Measurements from ENCODE around the gene LYG2. TPM values are rescaled to one million over a fixed set of nuclear protein-coding genes. Genes with fewer than 3 reads are reported as not detected.
"Not testable (repeated sequence)": the region's sequence is repeated elsewhere in the genome, so short reads cannot be mapped to it uniquely, and the experiment has no call there.

LYG2 gene
- total RNA-seq, 3 donors from 2014 or later: not detected

DNA sequence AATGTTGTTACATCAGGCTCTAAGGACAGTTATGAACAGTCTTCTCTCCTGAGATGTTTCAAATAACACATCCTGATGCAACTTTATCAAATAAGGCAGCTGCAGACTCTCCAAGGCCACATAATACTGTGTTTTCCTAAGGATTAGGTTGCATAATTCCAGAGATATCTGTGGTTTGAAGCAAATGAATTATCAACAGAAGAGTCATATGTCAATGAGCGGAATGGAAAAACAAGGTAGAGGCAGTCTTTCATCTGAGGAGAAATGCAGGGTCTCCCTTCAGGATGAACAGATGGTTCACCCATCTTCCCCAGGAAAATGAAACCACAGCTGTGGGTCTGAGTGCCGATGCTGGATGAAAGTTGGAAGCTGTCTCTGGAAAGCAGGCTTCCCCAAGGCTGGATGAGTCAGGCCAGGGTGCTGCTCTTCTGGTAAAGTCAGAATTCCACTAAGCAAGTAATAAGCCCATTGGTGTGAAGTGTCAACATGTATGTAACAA is 23.4 kb upstream of the LYG2 start:
- peaks cover 0 to 5% of the 10 kb centered on the region in 2 donors for H3K9me3 ChIP-seq
- H3K27me3 ChIP-seq: no peaks in the 10 kb centered on the region
- TF ChIP-seq, protein P1, sequence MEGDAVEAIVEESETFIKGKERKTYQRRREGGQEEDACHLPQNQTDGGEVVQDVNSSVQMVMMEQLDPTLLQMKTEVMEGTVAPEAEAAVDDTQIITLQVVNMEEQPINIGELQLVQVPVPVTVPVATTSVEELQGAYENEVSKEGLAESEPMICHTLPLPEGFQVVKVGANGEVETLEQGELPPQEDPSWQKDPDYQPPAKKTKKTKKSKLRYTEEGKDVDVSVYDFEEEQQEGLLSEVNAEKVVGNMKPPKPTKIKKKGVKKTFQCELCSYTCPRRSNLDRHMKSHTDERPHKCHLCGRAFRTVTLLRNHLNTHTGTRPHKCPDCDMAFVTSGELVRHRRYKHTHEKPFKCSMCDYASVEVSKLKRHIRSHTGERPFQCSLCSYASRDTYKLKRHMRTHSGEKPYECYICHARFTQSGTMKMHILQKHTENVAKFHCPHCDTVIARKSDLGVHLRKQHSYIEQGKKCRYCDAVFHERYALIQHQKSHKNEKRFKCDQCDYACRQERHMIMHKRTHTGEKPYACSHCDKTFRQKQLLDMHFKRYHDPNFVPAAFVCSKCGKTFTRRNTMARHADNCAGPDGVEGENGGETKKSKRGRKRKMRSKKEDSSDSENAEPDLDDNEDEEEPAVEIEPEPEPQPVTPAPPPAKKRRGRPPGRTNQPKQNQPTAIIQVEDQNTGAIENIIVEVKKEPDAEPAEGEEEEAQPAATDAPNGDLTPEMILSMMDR (IDR thresholded peaks at IDR 0.05): no peak
- no peak for TF ChIP-seq POLR2A (IDR thresholded peaks at IDR 0.05)
- TF ChIP-seq POLR2AphosphoS5 (IDR thresholded peaks at IDR 0.05): no peak
- no peaks in the 10 kb centered on the region for H3K4me1 ChIP-seq
- no peak for DNase-seq (ENCODE audit: low spot score in 2 of 2)
- intact Hi-C loops (cut with DNase I; ENCODE audit: low total_unique reads): loop anchor here (5.0 kb wide), 1 partner anchor 1068 kb away; no protein-coding TSS in a partner anchor
- H3K4me3 ChIP-seq: no peak overlapping the region
- H3K27ac ChIP-seq: no peak overlapping the region
- no peaks in the 10 kb centered on the region for H3K36me3 ChIP-seq

DNA sequence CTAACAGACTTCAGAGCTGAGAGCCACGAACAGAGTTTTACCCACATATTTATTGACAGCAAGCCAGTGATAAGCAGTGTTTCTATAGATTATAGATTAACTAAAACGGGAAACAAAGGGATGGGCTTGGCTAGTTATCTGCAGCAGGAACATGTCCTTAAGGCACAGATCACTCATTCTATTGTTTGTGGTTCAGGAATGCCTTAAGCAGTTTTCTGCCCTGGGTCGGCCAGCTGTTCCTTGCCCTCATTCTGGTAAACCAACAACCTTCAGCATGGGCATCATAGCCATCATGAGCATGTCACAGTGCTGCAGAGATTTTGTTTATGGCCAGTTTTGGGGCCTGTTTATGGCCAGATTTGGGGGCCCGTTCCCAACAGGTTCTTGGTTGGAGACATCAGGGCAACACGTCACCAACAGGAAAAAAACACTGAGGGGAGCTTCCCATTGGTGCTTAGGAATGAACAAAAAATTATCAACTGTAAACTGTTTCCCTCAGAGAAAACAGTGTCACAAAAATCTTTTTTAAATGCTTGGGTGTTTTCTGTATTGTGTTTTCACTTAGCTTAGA is 22.8 kb upstream of the LYG2 start:
- H3K4me1 ChIP-seq; DNase-seq (ENCODE audit: low spot score in 2 of 2); H3K27me3 ChIP-seq; H3K27ac ChIP-seq; H3K4me3 ChIP-seq; H3K9me3 ChIP-seq; H3K36me3 ChIP-seq: not testable (repeated sequence)
- intact Hi-C loops (cut with DNase I; ENCODE audit: low total_unique reads): loop anchor here (5.0 kb wide), 1 partner anchor 1069 kb away; no protein-coding TSS in a partner anchor

DNA sequence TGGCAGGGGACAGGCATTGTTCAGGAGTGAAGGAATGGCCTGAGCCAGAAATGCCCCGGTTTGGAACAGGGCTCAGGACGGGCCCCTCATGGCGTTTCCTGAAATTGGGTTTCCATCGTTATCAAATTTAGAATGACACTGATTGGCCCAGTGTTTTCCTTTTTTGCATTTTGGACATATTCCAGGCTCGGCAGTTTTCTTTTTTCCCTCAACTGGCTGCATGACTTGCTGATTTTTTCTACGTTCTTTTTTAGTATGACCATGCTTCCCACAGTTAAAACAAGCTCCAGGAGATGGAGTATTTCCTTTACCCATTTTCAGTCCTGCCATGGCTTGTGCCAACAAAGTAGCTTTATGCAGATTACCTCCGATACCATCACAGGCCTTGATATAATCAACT is 20.4 kb upstream of the LYG2 start:
- Histone ChIP-seq H3K27ac (no peak overlapping the region), H3K4me3 (no peak overlapping the region), H3K9me3 (peaks cover 0 to 9% of the 10 kb centered on the region in 2 donors), H3K36me3 (no peaks in the 10 kb centered on the region), H3K27me3 (no peaks in the 10 kb centered on the region), H3K4me1 (no peaks in the 10 kb centered on the region)
- intact Hi-C loops (cut with DNase I; ENCODE audit: low total_unique reads): loop anchor here (5.0 kb wide), 1 partner anchor 1071 kb away; no protein-coding TSS in a partner anchor
- TF ChIP-seq POLR2A (IDR thresholded peaks at IDR 0.05) (no peak), POLR2AphosphoS5 (IDR thresholded peaks at IDR 0.05) (no peak)
- TF ChIP-seq, protein P1 (IDR thresholded peaks at IDR 0.05): no peak
- DNase-seq (ENCODE audit: low spot score in 2 of 2): no peak

DNA sequence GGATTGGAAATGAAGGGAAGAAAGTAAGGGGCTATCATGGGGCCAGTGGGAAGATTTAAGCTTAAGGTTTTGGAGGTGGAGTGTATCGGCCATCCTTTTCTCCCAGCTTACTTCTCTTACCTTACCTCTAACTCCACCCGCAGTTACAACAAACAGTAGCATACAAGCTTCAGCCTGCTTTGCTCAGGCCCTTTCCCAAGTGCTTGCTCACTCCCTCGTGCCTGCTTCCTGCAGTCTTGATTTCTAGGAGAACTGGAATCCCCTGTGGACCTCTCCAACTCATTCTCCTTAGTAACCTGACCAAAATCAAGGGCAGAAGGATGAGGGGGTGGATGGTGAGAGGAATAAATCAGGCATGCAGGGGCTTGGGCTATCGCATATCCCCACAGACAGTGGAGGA is 5.8 kb upstream of the LYG2 start:
- intact Hi-C loops (cut with DNase I; ENCODE audit: low total_unique reads): no loop called here
- no peak for TF ChIP-seq POLR2AphosphoS5 (IDR thresholded peaks at IDR 0.05)
- TF ChIP-seq, protein P1 (IDR thresholded peaks at IDR 0.05): no peak
- TF ChIP-seq POLR2A (IDR thresholded peaks at IDR 0.05): no peak
- Histone ChIP-seq H3K27me3 (no peaks in the 10 kb centered on the region), H3K4me3 (no peak overlapping the region), H3K9me3 (no peaks in the 10 kb centered on the region), H3K4me1 (no peaks in the 10 kb centered on the region), H3K27ac (no peak overlapping the region), H3K36me3 (no peaks in the 10 kb centered on the region)
- no peak for DNase-seq (ENCODE audit: low spot score in 2 of 2)

DNA sequence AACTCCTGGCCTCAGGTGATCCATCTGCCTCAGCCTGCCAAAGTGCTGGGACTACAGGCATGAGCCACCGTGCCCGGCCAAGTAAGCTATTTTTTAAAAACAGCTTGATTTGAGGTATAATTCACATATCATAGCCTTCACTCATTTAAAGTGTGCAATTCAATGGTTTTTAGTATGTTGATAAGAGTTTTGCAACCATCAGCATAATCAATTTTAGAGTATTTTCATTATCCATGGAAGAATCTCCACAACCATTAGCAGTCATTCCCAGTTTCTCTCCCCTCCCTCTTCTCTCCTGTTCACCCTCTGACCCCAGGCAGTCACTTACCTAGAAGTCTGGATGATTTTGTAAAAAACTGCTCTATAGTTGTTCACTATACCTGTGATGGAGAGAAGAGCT is 4.7 kb upstream of the LYG2 start:
- H3K27ac ChIP-seq: no peak overlapping the region
- no peaks in the 10 kb centered on the region for H3K9me3 ChIP-seq
- TF ChIP-seq POLR2AphosphoS5 (IDR thresholded peaks at IDR 0.05) (no peak), POLR2A (IDR thresholded peaks at IDR 0.05) (no peak)
- TF ChIP-seq, protein P1 (IDR thresholded peaks at IDR 0.05): no peak
- intact Hi-C loops (cut with DNase I; ENCODE audit: low total_unique reads): no loop called here
- no peaks in the 10 kb centered on the region for H3K36me3 ChIP-seq
- no peak for DNase-seq (ENCODE audit: low spot score in 2 of 2)
- H3K4me3 ChIP-seq: no peak overlapping the region
- H3K27me3 ChIP-seq: no peaks in the 10 kb centered on the region
- no peaks in the 10 kb centered on the region for H3K4me1 ChIP-seq
